ENCODE data around the gene YLPM1.

Gene YLPM1

DNA sequence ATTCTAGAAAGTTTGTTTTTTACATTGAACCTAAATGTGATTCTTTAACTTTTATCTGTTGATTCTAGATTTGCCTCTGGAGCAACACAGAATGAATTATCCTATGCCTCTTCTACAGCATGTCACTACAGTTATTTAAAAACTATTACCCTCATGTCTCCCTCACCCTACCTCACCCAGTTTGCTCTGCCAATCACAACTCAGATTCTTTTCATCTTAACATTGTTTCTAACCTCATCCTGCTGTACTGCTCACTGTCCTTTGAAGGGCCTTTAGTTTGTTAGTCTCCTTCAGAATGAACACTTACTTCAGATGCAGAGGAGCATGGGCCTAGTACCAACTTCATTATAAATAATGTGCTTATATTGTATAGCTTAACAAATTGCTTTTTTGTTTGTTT is 21.5 kb downstream of the YLPM1 start:
- no peak for DNase-seq (ENCODE audit: extremely low spot score)
- ChIA-PET POLR2A (interaction anchor here (1.8 kb wide), 1 partner anchor 21 kb away, joined by 12 read pairs; the partner anchor contains the start of gene YLPM1), CTCF (interaction anchor here (1.1 kb wide), 1 partner anchor 16 kb away, joined by 4 read pairs; no protein-coding TSS in a partner anchor)
- no peak for TF ChIP-seq HDGF (IDR thresholded peaks at IDR 0.05; ENCODE audit: borderline replicate concordance)
- no peak for TF ChIP-seq ELF4 (IDR thresholded peaks at IDR 0.05)
- no peak for TF ChIP-seq ARNT (IDR thresholded peaks at IDR 0.05)

DNA sequence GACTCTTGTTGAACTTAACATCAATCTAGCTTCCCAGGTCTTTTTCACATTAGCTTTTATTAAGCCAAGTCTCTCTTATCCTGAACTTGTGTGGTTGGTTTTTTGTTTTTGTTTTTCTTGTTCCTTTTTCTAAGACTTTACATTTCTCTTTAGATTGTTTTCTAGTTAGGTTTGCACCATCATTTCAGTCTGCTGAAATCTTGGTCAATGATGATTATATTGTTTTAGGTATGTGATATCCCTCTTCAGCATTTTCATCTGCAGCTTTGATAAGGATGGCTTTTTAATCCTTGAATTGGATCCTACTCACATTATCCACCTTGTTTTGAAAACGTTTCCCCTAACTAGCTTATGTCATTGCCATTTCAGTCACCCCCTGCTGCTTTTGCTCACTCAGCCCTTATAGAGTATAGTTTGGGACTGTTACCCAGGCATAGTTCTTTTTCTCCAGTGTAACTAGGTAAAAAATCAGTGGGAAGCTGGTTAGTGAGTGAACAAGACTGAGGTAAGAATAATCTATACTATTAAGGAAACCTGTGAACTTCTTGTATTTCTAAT is 22.0 kb downstream of the YLPM1 start:
- POLR2A ChIA-PET = interaction anchor here (1.8 kb wide), 1 partner anchor 21 kb away, joined by 12 read pairs; the partner anchor contains the start of gene YLPM1

DNA sequence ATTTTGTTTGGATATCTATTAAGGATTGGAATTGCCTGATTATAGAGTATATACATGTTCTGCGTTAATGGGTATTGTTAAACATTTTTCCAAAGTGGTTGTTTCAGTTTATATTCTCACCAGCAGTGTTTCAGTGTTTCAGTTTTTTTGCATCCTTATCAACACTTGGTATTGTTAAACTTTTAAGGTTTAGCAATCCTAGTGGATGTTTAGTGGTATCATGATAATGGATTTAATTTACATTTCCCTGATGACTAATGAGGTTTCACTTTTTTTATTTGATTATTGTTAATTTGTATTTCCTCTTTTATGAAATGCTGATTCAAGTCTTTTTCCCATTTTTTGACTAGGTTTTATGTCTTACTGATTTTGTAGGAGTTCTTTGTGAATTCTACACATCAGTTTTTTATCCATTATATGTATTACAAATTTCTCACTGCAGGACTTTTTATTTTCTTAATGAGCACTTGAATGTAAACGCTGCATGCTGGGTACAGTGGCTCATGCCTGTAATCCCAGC is 23.7 kb downstream of the YLPM1 start:
- DNase-seq (ENCODE audit: extremely low spot score) = no peak
- ChIA-PET POLR2A (no interaction called here), CTCF (no interaction called here)
- TF ChIP-seq CTBP1 (IDR thresholded peaks at IDR 0.05; ENCODE audit: borderline replicate concordance) = no peak
- no peak for TF ChIP-seq HDGF (IDR thresholded peaks at IDR 0.05; ENCODE audit: borderline replicate concordance)
- no peak for TF ChIP-seq ELF4 (IDR thresholded peaks at IDR 0.05)
- TF ChIP-seq LEF1 (IDR thresholded peaks at IDR 0.05; ENCODE audit: borderline replicate concordance) = no peak

More for the DNA sequence above, 22.0 kb downstream of the YLPM1 start:
- DNase-seq (ENCODE audit: extremely low spot score) = no peak
- TF ChIP-seq ARNT (IDR thresholded peaks at IDR 0.05) = no peak
- no peak for TF ChIP-seq LEF1 (IDR thresholded peaks at IDR 0.05; ENCODE audit: borderline replicate concordance)
- no peak for TF ChIP-seq SUZ12 (IDR thresholded peaks at IDR 0.05)
- TF ChIP-seq SP1 (IDR thresholded peaks at IDR 0.05) = no peak
- TF ChIP-seq L3MBTL2 (conservative IDR thresholded peaks at IDR 0.05) = no peak
- no peak for TF ChIP-seq FOXA1 (IDR thresholded peaks at IDR 0.05)
- TF ChIP-seq HDGF (IDR thresholded peaks at IDR 0.05; ENCODE audit: borderline replicate concordance) = no peak
- TF ChIP-seq CTBP1 (IDR thresholded peaks at IDR 0.05; ENCODE audit: borderline replicate concordance) = no peak
- no peak for TF ChIP-seq FOXK2 (IDR thresholded peaks at IDR 0.05)
- TF ChIP-seq BHLHE40 (IDR thresholded peaks at IDR 0.05; ENCODE audit: borderline replicate concordance) = no peak
- no peak for TF ChIP-seq TARDBP (IDR thresholded peaks at IDR 0.05)
- TF ChIP-seq, protein P1, sequence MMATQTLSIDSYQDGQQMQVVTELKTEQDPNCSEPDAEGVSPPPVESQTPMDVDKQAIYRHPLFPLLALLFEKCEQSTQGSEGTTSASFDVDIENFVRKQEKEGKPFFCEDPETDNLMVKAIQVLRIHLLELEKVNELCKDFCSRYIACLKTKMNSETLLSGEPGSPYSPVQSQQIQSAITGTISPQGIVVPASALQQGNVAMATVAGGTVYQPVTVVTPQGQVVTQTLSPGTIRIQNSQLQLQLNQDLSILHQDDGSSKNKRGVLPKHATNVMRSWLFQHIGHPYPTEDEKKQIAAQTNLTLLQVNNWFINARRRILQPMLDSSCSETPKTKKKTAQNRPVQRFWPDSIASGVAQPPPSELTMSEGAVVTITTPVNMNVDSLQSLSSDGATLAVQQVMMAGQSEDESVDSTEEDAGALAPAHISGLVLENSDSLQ (IDR thresholded peaks at IDR 0.05) = no peak
- no peak for TF ChIP-seq ZNF384 (IDR thresholded peaks at IDR 0.05)
- TF ChIP-seq ELF4 (IDR thresholded peaks at IDR 0.05) = no peak
- TF ChIP-seq NFRKB (IDR thresholded peaks at IDR 0.05) = no peak
- CTCF ChIA-PET = interaction anchor here (0.7 to 1.1 kb wide), 2 partner anchors 15 to 173 kb away, joined by 3 to 4 read pairs; no protein-coding TSS in a partner anchor

DNA sequence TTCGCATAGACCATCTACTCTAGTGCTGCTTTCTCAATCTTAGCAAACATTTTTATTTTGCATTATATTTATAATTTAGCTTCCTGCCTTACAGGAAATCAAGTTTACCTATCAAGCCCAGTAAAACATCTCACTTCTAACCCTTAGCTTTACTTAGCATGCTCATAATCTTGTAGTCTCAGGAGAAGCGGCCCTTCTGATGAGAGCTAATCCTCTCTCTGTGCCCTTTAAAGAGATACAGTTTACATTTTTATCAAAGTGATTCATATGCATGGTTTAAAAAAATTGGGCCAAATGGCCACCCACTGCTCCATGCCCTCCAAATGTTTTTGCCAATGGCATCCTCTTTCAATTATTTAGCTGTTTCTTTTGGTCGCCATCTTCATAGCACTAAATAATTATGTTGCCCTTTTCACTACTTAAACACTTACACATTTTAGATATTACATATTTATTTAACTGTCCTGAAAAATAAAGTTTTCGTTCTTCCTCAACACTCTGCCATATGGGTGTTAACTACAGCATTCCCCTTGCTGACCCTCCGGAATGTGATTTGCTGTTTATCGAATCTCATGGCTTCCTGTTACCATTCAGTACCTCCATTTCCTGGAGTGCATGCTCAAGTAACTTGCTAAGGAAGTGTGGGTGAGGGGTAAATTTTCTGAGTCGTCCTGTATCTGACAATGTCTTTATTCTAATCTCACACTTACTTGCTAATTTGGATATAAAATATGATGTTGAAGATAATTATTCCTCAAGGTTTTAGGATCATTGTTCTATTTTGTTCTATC is 29.3 kb downstream of the YLPM1 start:
- ChIA-PET CTCF (interaction anchor here (0.7 kb wide), 1 partner anchor 12 kb away, joined by 3 read pairs; no protein-coding TSS in a partner anchor), POLR2A (no interaction called here)
- no peak for TF ChIP-seq ELF4 (IDR thresholded peaks at IDR 0.05)
- TF ChIP-seq, protein P1 (IDR thresholded peaks at IDR 0.05) = no peak
- TF ChIP-seq ARNT (IDR thresholded peaks at IDR 0.05) = no peak
- TF ChIP-seq HDGF (IDR thresholded peaks at IDR 0.05; ENCODE audit: borderline replicate concordance) = no peak
- TF ChIP-seq BHLHE40 (IDR thresholded peaks at IDR 0.05; ENCODE audit: borderline replicate concordance) = no peak
- TF ChIP-seq CTBP1 (IDR thresholded peaks at IDR 0.05; ENCODE audit: borderline replicate concordance) = no peak
- no peak for DNase-seq (ENCODE audit: extremely low spot score)

DNA sequence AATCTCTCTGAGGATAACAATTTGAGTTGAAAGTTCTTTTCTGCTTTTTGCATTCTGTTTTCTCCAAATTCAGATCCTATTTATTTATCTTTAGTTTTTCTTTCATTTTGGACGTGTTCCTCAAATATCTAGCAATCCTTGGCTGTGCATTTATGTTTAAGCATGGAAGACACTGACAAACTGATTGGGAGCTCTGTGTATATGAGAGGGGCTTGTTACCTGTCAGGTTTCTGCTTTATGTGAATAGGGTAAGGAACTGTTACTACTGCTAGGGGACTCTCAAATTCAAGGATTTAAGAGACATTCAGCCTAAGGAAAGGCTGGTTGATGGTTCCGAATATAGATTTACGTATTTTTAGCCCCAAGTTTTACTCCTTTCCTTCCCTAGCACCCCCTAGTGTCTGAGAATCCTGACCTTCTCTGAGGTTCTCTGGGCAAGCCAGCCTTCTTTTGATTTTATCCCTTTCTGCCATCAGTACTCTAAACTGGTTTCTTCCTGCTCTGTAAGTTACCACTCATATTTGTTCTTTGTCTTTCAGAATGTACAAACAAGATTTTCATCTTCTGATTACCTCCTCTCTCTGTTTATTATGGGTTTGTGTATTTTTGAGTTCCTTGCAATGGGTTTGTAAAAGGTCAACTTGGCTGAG is 30.5 kb downstream of the YLPM1 start:
- CTCF ChIA-PET = interaction anchor here (1.2 kb wide), 1 partner anchor 30 kb away, joined by 5 read pairs; no protein-coding TSS in a partner anchor
- TF ChIP-seq NFRKB (IDR thresholded peaks at IDR 0.05) (no peak), FOXA1 (IDR thresholded peaks at IDR 0.05) (no peak), ELF4 (IDR thresholded peaks at IDR 0.05) (no peak)
- POLR2A ChIA-PET = no interaction called here
- no peak for DNase-seq (ENCODE audit: extremely low spot score)

DNA sequence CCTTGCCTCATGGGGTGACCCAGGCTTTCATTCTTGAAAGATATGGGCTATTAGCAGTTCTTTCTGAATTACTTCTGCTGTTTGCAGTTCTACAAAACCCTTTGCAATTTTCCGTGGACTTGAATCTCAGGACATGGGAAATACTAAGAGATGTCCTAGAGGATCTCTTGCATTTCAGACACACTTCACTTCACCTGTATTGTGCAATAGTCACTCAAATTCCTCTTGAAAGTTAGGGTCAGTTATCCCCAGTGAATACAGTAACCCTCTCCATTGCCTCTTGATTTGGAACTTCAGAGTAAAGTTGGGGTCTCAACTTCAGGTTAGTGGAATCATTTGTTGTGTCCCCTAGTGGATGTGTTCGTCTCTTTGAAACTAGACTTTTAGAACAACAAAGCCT is 31.8 kb downstream of the YLPM1 start:
- no peak for TF ChIP-seq HDGF (IDR thresholded peaks at IDR 0.05; ENCODE audit: borderline replicate concordance)
- no peak for TF ChIP-seq ELF4 (IDR thresholded peaks at IDR 0.05)
- no peak for TF ChIP-seq ZNF384 (IDR thresholded peaks at IDR 0.05)
- no peak for TF ChIP-seq FOXM1 (IDR thresholded peaks at IDR 0.05; ENCODE audit: borderline replicate concordance)
- TF ChIP-seq ARNT (IDR thresholded peaks at IDR 0.05) = no peak
- TF ChIP-seq SP1 (IDR thresholded peaks at IDR 0.05) = no peak
- TF ChIP-seq NFRKB (IDR thresholded peaks at IDR 0.05) = no peak
- TF ChIP-seq LEF1 (IDR thresholded peaks at IDR 0.05; ENCODE audit: borderline replicate concordance) = no peak
- no peak for TF ChIP-seq CTBP1 (IDR thresholded peaks at IDR 0.05; ENCODE audit: borderline replicate concordance)
- no peak for DNase-seq (ENCODE audit: extremely low spot score)
- POLR2A ChIA-PET = no interaction called here
- CTCF ChIA-PET = no interaction called here

DNA sequence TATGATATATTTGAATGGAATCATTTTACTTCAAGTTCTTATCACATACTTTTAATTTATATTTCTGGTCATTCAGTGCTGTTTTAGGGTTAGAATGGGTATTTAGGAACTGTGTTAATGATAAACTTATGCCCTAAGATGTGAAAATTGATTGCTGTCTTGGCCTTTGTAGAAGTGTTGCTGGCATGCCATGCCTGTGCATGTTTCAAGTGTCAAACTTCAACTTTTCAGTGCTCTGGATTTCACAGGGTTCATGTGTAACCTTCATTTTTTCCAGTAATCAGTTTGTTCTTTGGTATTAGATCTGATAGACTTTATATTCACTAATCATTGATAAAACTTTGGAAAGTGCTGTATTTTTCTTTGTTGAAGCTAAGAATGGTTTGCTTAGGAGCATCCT is 36.6 kb downstream of the YLPM1 start:
- DNase-seq (ENCODE audit: extremely low spot score) = no peak
- POLR2A ChIA-PET = no interaction called here
- CTCF ChIA-PET = interaction anchor here (1.4 kb wide), 1 partner anchor 15 kb away, joined by 4 read pairs; no protein-coding TSS in a partner anchor
- TF ChIP-seq FOXM1 (IDR thresholded peaks at IDR 0.05; ENCODE audit: borderline replicate concordance) (no peak), FOXA1 (IDR thresholded peaks at IDR 0.05) (no peak), SP1 (IDR thresholded peaks at IDR 0.05) (no peak), ZNF384 (IDR thresholded peaks at IDR 0.05) (no peak), NFRKB (IDR thresholded peaks at IDR 0.05) (no peak), TARDBP (IDR thresholded peaks at IDR 0.05) (no peak), ARNT (IDR thresholded peaks at IDR 0.05) (no peak), HDGF (IDR thresholded peaks at IDR 0.05; ENCODE audit: borderline replicate concordance) (no peak), ELF4 (IDR thresholded peaks at IDR 0.05) (no peak), CTBP1 (IDR thresholded peaks at IDR 0.05; ENCODE audit: borderline replicate concordance) (no peak), SUZ12 (IDR thresholded peaks at IDR 0.05) (no peak), L3MBTL2 (conservative IDR thresholded peaks at IDR 0.05) (no peak), LEF1 (IDR thresholded peaks at IDR 0.05; ENCODE audit: borderline replicate concordance) (no peak), FOXK2 (IDR thresholded peaks at IDR 0.05) (no peak), BHLHE40 (IDR thresholded peaks at IDR 0.05; ENCODE audit: borderline replicate concordance) (no peak)
- TF ChIP-seq, protein P1 (IDR thresholded peaks at IDR 0.05) = no peak

All from HEK293T (cell line).